Measurements from ENCODE around the gene ACTR3.

DNA sequence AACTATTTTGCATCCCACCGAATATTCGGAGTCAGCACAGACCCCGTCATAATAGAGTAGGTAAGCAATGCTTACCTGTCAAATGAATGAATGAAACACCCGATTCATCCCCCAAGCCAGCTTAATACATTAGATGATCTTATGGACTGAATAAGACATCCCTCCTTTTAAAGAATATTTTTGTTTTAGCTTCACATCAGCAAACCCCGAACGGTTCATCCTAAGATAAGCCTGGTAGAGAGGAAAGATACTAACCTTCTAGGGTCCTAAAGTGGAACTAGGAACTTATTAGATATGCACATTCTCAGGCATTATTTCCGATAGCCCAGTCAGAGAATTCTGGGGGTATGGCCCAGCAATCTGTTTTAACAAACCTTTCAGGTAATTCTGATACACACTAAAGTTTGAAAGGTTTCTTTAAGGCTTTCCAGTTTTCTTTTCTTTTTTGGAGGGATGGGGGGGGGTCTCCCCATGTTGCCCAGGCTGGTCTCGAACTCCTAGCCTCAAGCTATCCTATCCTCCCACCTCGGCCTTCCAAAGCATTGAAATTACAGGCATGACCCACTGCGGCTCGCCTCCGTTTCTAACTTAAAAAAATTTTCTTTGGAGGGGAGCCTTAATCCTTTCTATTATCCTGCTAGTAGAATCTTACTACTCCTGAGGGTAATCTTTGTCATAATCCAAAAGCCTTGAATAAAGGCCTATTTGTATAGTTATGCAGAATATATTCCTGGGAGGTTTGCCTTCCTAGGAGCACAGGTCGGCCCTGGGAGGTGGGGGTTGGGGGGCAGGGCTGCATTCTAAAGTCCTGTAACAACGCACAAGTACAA is 1.0 kb upstream of the ACTR3 start:
- TF ChIP-seq, protein P1, sequence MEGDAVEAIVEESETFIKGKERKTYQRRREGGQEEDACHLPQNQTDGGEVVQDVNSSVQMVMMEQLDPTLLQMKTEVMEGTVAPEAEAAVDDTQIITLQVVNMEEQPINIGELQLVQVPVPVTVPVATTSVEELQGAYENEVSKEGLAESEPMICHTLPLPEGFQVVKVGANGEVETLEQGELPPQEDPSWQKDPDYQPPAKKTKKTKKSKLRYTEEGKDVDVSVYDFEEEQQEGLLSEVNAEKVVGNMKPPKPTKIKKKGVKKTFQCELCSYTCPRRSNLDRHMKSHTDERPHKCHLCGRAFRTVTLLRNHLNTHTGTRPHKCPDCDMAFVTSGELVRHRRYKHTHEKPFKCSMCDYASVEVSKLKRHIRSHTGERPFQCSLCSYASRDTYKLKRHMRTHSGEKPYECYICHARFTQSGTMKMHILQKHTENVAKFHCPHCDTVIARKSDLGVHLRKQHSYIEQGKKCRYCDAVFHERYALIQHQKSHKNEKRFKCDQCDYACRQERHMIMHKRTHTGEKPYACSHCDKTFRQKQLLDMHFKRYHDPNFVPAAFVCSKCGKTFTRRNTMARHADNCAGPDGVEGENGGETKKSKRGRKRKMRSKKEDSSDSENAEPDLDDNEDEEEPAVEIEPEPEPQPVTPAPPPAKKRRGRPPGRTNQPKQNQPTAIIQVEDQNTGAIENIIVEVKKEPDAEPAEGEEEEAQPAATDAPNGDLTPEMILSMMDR (IDR thresholded peaks at IDR 0.05): no peak
- TF ChIP-seq EP300 (IDR thresholded peaks at IDR 0.05) (no peak), POLR2A (IDR thresholded peaks at IDR 0.05) (no peak)

Measured in ovary (tissue), 3 donors.